Left cardiac atrium (tissue), 4 donors: ENCODE results near the gene MMP25. TPM values are rescaled to one million over a fixed set of nuclear protein-coding genes. Genes with fewer than 3 reads are reported as not detected.
"Not testable (repeated sequence)": the region's sequence is repeated elsewhere in the genome, so short reads cannot be mapped to it uniquely, and the experiment has no call there.

ENCODE experiments used
- ATAC-seq, 2 donors: fragments of 200-7000 bp; cut with Tn5 transposase; one replicate each; pipeline ENCODE4 v1.9.1; 2020; ENCODE audit warnings: mild to moderate bottlenecking in 2 of 2, moderate library complexity in 2 of 2
- DNase-seq: peaks from one replicate; pipeline ENCODE4 v3.0.0-alpha.2; 2020
- intact Hi-C, 2 donors: fragments of 100-400 bp; cut with DNase I; formaldehyde crosslinking; loops; one replicate each; pipeline versions ENCODE4 v1.14.1 to v1.15.1; 2022 to 2023
- total RNA-seq, 2 donors: library from RNA; stranded (reverse); fragmentation: NEBNext Ultra II Directional; extraction: Animal tissue kit (Norgen Biotek cat#: 25700); gene quantifications; one replicate each; pipeline ENCODE4 v1.2.1, GENCODE V29; 2021
- donor health status: DM: no; HTN: yes; CAD: no.
- donor health status: DM: no; HTN: yes; CAD: no; lungs with severe emphysema.
- donor health status: DM: yes; HTN: yes; CAD: no.
- donor health status: Dilated cardiomyopathy.

MMP25 gene
- total RNA-seq, 2 donors from 2014 or later: 1.5 to 2.3 TPM

- intact Hi-C loops: loop anchor here in 1 of 2 donors (10.0 kb wide), 1 partner anchor 54 kb away; no protein-coding TSS in a partner anchor
- no peak for DNase-seq
- no peak for ATAC-seq
These were observed 4.1 kb downstream of the MMP25 start for GRCh38 chr16:3050487-3050886.

GRCh38 chr16:3051009-3051408 is 4.6 kb downstream of the MMP25 start:
- DNase-seq (no peak), ATAC-seq (no peak)
- intact Hi-C loops: loop anchor here in 1 of 2 donors (10.0 kb wide), 1 partner anchor 54 kb away; no protein-coding TSS in a partner anchor

GRCh38 chr16:3051494-3051893 is 5.1 kb downstream of the MMP25 start:
- intact Hi-C loops: loop anchor here in 1 of 2 donors (10.0 kb wide), 1 partner anchor 53 kb away; no protein-coding TSS in a partner anchor
- no peak for DNase-seq
- no peak for ATAC-seq

- DNase-seq: not testable (repeated sequence)
- intact Hi-C loops: loop anchor here in 1 of 2 donors (10.0 kb wide), 1 partner anchor 52 kb away; no protein-coding TSS in a partner anchor
- peak in 1 of 2 donors; percentile 4 for ATAC-seq
These were observed 6.4 kb downstream of the MMP25 start for GRCh38 chr16:3052571-3053329.

- DNase-seq, ATAC-seq: not testable (repeated sequence)
- intact Hi-C loops: loop anchor here in 1 of 2 donors (10.0 kb wide), 1 partner anchor 51 kb away; no protein-coding TSS in a partner anchor
These were observed 7.0 kb downstream of the MMP25 start for GRCh38 chr16:3053330-3053710.

GRCh38 chr16:3054965-3055733 is 8.8 kb downstream of the MMP25 start:
- ATAC-seq (no peak), DNase-seq (no peak)
- intact Hi-C loops: loop anchor here (5.0 to 10.0 kb wide), 2 partner anchors 50 to 112 kb away; no protein-coding TSS in a partner anchor

GRCh38 chr16:3055734-3056115 is 9.4 kb downstream of the MMP25 start:
- intact Hi-C loops: loop anchor here (5.0 to 10.0 kb wide), 2 partner anchors 49 to 112 kb away; no protein-coding TSS in a partner anchor
- not testable (repeated sequence) for ATAC-seq

GRCh38 chr16:3056336-3057180 is 10.2 kb downstream of the MMP25 start:
- ATAC-seq (no peak), DNase-seq (no peak)
- intact Hi-C loops: loop anchor here (5.0 to 10.0 kb wide), 2 partner anchors 48 to 111 kb away; no protein-coding TSS in a partner anchor

More at GRCh38 chr16:3055734-3056115, 9.4 kb downstream of the MMP25 start:
- not testable (repeated sequence) for DNase-seq

- ATAC-seq (no peak), DNase-seq (no peak)
- intact Hi-C loops: loop anchor here (2.0 to 10.0 kb wide), 3 partner anchors 47 to 110 kb away; no protein-coding TSS in a partner anchor
These were observed 11.1 kb downstream of the MMP25 start for GRCh38 chr16:3057181-3058138.

GRCh38 chr16:3058139-3059030 is 12.0 kb downstream of the MMP25 start:
- intact Hi-C loops: loop anchor here (2.0 to 10.0 kb wide), 3 partner anchors 46 to 109 kb away; no protein-coding TSS in a partner anchor
- DNase-seq (peak; percentile 52), ATAC-seq (peak; percentile 18 to 36)

GRCh38 chr16:3059041-3059722 is 12.8 kb downstream of the MMP25 start:
- peak; percentile 92 for DNase-seq
- peak; percentile 95 for ATAC-seq
- intact Hi-C loops: loop anchor here (2.0 to 10.0 kb wide), 3 partner anchors 46 to 108 kb away; no protein-coding TSS in a partner anchor

GRCh38 chr16:3059723-3060242 is 13.4 kb downstream of the MMP25 start:
- ATAC-seq (no peak), DNase-seq (no peak)
- intact Hi-C loops: loop anchor here (2.0 to 10.0 kb wide), 3 partner anchors 45 to 108 kb away; no protein-coding TSS in a partner anchor

GRCh38 chr16:3060339-3061127 is 14.2 kb downstream of the MMP25 start:
- intact Hi-C loops: no loop called here
- DNase-seq: no peak
- no peak for ATAC-seq

GRCh38 chr16:3062553-3062952 is 16.2 kb downstream of the MMP25 start:
- ATAC-seq: no peak
- intact Hi-C loops: no loop called here
- no peak for DNase-seq
